K562 (cell line): Measurements from ENCODE around the gene FTH1. TPM values are rescaled to one million over a fixed set of nuclear protein-coding genes. Genes with fewer than 3 reads are reported as not detected.

Source experiments
- AFF4 ChIP-seq: sonication (generic); formaldehyde crosslinking; IDR thresholded peaks from 2 replicates; pipeline ENCODE4 v1.8.0; 2023; ENCODE audit warnings: mild to moderate bottlenecking, missing genetic modification reagents
- BCL6 ChIP-seq: fragments of 250-450 bp; sonication (Bioruptor Pico); IDR thresholded peaks from 2 replicates; pipeline ENCODE4 v1.4.0; 2020
- CBFA2T3 ChIP-seq: fragments of 450-650 bp; IDR thresholded peaks from 2 replicates; pipeline ENCODE4 v1.6.1; 2017
- DPF2 ChIP-seq: fragments of 450-650 bp; IDR thresholded peaks from 2 replicates; pipeline ENCODE4 v1.6.1; 2016
- EWSR1 ChIP-seq: fragments of 450-650 bp; IDR thresholded peaks from 2 replicates; pipeline ENCODE4 v1.6.1; 2018; ENCODE audit warnings: borderline replicate concordance, mild to moderate bottlenecking, low read depth, moderate library complexity; ENCODE audit not compliant: partially characterized antibody
- KLF1 ChIP-seq: fragments of 450-650 bp; IDR thresholded peaks from 2 replicates; pipeline ENCODE4 v1.6.1; 2016; ENCODE audit warnings: missing genetic modification characterization, missing compliant biosample characterization
- MIER1 ChIP-seq: fragments of 450-650 bp; IDR thresholded peaks from 2 replicates; pipeline ENCODE4 v1.6.1; 2016; ENCODE audit warnings: antibody characterized with exemption, mild to moderate bottlenecking, low read depth
- PCBP2 ChIP-seq: fragments of 200-400 bp; formaldehyde crosslinking; IDR thresholded peaks from 2 replicates; pipeline ENCODE4 v1.6.1; 2018; ENCODE audit warnings: low read length, low read depth, mild to moderate bottlenecking, moderate library complexity; ENCODE audit not compliant: poor library complexity, severe bottlenecking
- POLR2H ChIP-seq: IDR thresholded peaks from 2 replicates; pipeline ENCODE4 v1.6.1; 2016; ENCODE audit warnings: missing genetic modification characterization, low read depth, mild to moderate bottlenecking, control low read depth, missing compliant biosample characterization, moderate library complexity
- RBM17 ChIP-seq: fragments of 200-400 bp; formaldehyde crosslinking; IDR thresholded peaks from 2 replicates; pipeline ENCODE4 v1.6.1; 2017; ENCODE audit warnings: low read depth, mild to moderate bottlenecking, low read length, borderline replicate concordance
- SREBF2 ChIP-seq: sonication (generic); formaldehyde crosslinking; IDR thresholded peaks from 2 replicates; pipeline ENCODE4 v1.4.0; 2020; ENCODE audit warnings: mild to moderate bottlenecking, missing genetic modification reagents
- ZNF717 ChIP-seq: fragments of 250-450 bp; sonication (Bioruptor Pico); IDR thresholded peaks from 2 replicates; pipeline ENCODE4 v1.5.0; 2021
- ZNF780A ChIP-seq: fragments of 250-450 bp; sonication (Bioruptor Pico); IDR thresholded peaks from 2 replicates; pipeline ENCODE4 v1.5.0; 2021; ENCODE audit warnings: mild to moderate bottlenecking
- polyA plus RNA-seq, 8 experiments: library from polyadenylated mRNA; depleted of rRNA in 4 of 8; stranded (reverse) in 5 of 8; unstranded in 3 of 8; fragments of >200 nt; fragmentation: Nextera tagmentation in 2 of 8; fragmentation: Illumina TruSeq in 1 of 8; extraction: Ambion mirVana in 2 of 8; extraction: Trizol in 1 of 8; gene quantifications; 2 replicates each; pipeline versions ENCODE4 v1.2.1 to v1.2.3, GENCODE V29; 2011 to 2014; ENCODE audit warnings: inconsistent platforms in 1 of 8, missing spikeins in 1 of 8
- total RNA-seq, 7 experiments: library from RNA; depleted of rRNA in 6 of 7; stranded (reverse); fragments of >200 nt in 6 of 7; fragmentation: Illumina TruSeq in 2 of 7; extraction: Trizol in 2 of 7; gene quantifications; 2 replicates each; pipeline versions ENCODE4 v1.2.1 to v1.2.3, GENCODE V29; 2011 to 2021; ENCODE audit warnings: low replicate concordance in 1 of 7
- TF ChIP-seq, protein P1 (sequence below), 2 experiments: fragments of 450-650 bp; IDR thresholded peaks; 2 replicates each; pipeline ENCODE4 v1.6.1; 2016; ENCODE audit warnings: mild to moderate bottlenecking in 2 of 2, borderline replicate concordance in 1 of 2, low read depth in 1 of 2, moderate library complexity in 1 of 2

The FTH1 gene
- total and polyA plus RNA-seq, 9 of the 15 experiments (the other 6 are each of a cell fraction or from before 2014, with no cell fraction given) = 370 to 3,146 (median 802) TPM

DNA sequence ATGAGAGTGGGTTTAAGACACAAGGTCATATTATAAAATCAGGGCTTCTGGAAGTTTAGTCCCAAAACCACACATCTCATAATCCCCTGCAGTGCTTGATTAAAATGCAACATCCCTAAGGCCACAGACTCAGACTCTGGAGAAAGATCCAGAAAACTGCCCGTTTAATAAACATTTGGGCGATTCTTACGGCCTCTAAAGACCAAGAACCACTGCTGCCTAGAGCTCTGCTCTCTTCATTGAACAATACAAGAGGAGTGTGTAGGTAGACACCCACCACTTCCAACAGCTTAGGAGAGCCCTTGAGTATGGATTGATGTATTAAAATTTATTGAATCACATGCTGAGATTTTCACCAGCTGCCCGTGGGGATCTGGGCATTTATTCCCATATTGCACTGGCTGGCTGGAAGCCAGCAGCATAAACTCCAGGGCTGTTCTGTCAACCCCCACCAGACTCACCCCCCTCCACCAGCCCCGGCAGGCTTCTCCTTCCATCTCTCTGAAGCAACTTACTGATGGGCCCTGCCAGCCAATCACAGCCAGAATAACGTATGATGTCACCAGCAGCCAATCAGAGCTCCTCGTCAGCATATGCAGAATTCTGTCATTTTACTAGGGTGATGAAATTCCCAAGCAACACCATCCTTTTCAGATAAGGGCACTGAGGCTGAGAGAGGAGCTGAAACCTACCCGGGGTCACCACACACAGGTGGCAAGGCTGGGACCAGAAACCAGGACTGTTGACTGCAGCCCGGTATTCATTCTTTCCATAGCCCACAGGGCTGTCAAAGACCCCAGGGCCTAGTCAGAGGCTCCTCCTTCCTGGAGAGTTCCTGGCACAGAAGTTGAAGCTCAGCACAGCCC, 18.0 kb downstream of the FTH1 start (continued):
- TF ChIP-seq, protein P1, sequence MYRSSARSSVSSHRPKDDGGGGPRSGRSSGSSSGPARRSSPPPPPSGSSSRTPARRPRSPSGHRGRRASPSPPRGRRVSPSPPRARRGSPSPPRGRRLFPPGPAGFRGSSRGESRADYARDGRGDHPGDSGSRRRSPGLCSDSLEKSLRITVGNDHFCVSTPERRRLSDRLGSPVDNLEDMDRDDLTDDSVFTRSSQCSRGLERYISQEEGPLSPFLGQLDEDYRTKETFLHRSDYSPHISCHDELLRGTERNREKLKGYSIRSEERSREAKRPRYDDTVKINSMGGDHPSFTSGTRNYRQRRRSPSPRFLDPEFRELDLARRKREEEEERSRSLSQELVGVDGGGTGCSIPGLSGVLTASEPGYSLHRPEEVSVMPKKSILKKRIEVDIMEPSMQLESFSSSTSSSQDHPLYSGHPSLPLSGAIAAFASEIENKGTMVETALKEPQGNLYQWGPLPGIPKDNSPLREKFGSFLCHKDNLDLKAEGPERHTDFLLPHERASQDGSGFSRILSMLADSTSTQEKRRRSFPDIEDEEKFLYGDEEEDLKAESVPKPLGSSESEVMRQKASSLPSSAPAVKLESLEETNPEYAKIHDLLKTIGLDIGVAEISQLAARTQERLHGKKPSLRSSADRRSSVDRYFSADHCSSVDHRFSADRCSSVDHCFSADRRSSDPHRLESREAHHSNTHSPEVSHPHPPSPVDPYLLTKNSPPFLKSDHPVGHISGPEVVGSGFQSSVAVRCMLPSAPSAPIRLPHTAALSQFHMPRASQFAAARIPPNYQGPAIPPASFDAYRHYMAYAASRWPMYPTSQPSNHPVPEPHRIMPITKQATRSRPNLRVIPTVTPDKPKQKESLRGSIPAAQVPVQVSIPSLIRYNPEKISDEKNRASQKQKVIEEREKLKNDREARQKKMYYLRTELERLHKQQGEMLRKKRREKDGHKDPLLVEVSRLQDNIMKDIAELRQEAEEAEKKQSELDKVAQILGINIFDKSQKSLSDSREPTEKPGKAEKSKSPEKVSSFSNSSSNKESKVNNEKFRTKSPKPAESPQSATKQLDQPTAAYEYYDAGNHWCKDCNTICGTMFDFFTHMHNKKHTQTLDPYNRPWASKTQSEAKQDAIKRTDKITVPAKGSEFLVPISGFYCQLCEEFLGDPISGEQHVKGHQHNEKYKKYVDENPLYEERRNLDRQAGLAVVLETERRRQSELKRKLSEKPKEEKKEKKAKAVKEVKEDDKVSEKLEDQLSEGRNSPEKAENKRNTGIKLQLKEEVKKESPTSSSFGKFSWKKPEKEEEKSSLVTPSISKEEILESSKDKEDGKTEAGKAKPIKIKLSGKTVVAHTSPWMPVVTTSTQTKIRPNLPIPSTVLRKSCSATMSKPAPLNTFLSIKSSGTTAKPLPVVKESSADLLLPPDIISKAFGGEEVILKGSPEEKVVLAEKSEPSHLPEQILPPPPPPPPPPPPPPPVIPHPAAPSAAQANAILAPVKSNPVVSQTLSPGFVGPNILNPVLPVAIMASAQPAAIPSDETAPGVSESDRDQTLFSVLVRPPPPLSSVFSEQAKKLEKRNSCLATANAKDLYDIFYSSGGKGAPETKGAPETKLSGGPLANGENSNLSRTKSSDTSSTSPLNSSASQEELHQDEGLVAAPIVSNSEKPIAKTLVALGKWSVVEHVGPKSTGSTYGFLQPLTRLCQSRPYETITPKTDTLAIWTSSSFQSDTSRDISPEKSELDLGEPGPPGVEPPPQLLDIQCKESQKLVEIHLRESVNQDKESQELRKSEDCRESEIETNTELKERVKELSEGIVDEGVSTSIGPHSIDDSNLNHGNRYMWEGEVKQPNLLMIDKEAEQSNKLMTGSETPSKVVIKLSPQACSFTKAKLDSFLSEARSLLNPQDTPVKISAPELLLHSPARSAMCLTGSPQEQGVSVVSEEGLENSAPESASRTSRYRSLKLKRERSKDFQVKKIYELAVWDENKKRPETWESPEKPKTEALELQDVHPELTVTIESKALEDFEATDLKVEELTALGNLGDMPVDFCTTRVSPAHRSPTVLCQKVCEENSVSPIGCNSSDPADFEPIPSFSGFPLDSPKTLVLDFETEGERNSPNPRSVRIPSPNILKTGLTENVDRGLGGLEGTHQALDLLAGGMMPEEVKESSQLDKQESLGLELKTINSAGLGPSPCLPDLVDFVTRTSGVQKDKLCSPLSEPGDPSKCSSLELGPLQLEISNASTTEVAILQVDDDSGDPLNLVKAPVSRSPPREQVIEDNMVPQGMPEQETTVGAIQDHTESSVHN (IDR thresholded peaks at IDR 0.05; ENCODE audit: borderline replicate concordance in 1 of 2, low read depth in 1 of 2) = peak in 1 of 2 experiments; percentile 56; a peak in 1 of 4 replicates
- TF ChIP-seq BCL6 (CRISPR knock-in tag) (no peak), MIER1 (no peak), ZNF780A (CRISPR knock-in tag) (no peak), SREBF2 (no peak), KLF1 (no peak), PCBP2 (no peak), ZNF717 (CRISPR knock-in tag) (no peak), RBM17 (no peak), POLR2H (tag) (peak; percentile 96), AFF4 (peak; percentile 31; the same call in 1 of the 2 replicates), DPF2 (peak; percentile 76), CBFA2T3 (no peak), EWSR1 (no peak)
